A673 (cell line): Measurements from ENCODE around the gene RFC1.

Experiments
- CTCF ChIP-seq: fragments of 300-800, 200-600 bp; sonication (generic); conservative IDR thresholded peaks from 2 replicates; pipeline ENCODE4 v1.5.1; 2017; ENCODE audit warnings: low read depth, mild to moderate bottlenecking, antibody characterized with exemption, low read length, moderate library complexity, mixed read lengths
- EZH2 ChIP-seq: fragments of 200-600 bp; sonication (generic); IDR thresholded peaks from 2 replicates; pipeline ENCODE4 v1.6.1; 2017; ENCODE audit warnings: borderline replicate concordance, low read depth, mild to moderate bottlenecking, mixed read lengths, antibody characterized with exemption, low read length; ENCODE audit not compliant: poor library complexity, severe bottlenecking

- no peak for TF ChIP-seq CTCF
- no peak for TF ChIP-seq EZH2
These were observed 53.3 kb downstream of the RFC1 start for GRCh38 chr4:39312816-39313215.
